RWPE2 (cell line): Measurements from ENCODE around the gene COX14.

Experiments used
- ATAC-seq: fragments of 200-7000 bp; cut with Tn5 transposase; 3 replicates; pipeline ENCODE4 v1.9.1; 2021; ENCODE audit warnings: low read depth
- DNase-seq: peaks from one replicate; pipeline ENCODE4 v3.0.0-alpha.2; 2020; ENCODE audit warnings: low spot score
- H3K27ac ChIP-seq: fragments of 450-650 bp; 2 replicates; pipeline ENCODE4 v1.5.1; 2017; ENCODE audit warnings: mild to moderate bottlenecking; ENCODE audit not compliant: poor library complexity, severe bottlenecking
- H3K27me3 ChIP-seq: fragments of 250-450 bp; sonication (Bioruptor Pico); 2 replicates; pipeline ENCODE4 v1.5.1; 2021; ENCODE audit warnings: mild to moderate bottlenecking, moderate library complexity; ENCODE audit not compliant: insufficient read depth, poor library complexity, severe bottlenecking
- H3K36me3 ChIP-seq: fragments of 250-450 bp; sonication (Bioruptor Pico); 2 replicates; pipeline ENCODE4 v1.5.1; 2020; ENCODE audit warnings: low read depth, mild to moderate bottlenecking, moderate library complexity
- H3K4me1 ChIP-seq: fragments of 250-450 bp; sonication (Bioruptor Pico); 2 replicates; pipeline ENCODE4 v1.5.1; 2021; ENCODE audit warnings: mild to moderate bottlenecking, moderate library complexity; ENCODE audit not compliant: insufficient read depth, poor library complexity, severe bottlenecking
- H3K4me3 ChIP-seq: fragments of 250-450 bp; sonication (Bioruptor Pico); 2 replicates; pipeline ENCODE4 v1.5.1; 2021; ENCODE audit warnings: mild to moderate bottlenecking, moderate library complexity; ENCODE audit not compliant: severe bottlenecking
- H3K9me3 ChIP-seq: fragments of 250-450 bp; sonication (Bioruptor Pico); 2 replicates; pipeline ENCODE4 v1.5.1; 2021; ENCODE audit warnings: mild to moderate bottlenecking, moderate library complexity; ENCODE audit not compliant: severe bottlenecking
- TF ChIP-seq, protein P1 (sequence below): fragments of 450-650 bp; IDR thresholded peaks from one replicate; pipeline ENCODE4 v1.5.1; 2017; ENCODE audit warnings: mild to moderate bottlenecking, moderate library complexity; ENCODE audit not compliant: poor library complexity, severe bottlenecking

Gene COX14

GRCh38 chr12:50069069-50069468, 43.0 kb upstream of the COX14 start:
- TF ChIP-seq, protein P1, sequence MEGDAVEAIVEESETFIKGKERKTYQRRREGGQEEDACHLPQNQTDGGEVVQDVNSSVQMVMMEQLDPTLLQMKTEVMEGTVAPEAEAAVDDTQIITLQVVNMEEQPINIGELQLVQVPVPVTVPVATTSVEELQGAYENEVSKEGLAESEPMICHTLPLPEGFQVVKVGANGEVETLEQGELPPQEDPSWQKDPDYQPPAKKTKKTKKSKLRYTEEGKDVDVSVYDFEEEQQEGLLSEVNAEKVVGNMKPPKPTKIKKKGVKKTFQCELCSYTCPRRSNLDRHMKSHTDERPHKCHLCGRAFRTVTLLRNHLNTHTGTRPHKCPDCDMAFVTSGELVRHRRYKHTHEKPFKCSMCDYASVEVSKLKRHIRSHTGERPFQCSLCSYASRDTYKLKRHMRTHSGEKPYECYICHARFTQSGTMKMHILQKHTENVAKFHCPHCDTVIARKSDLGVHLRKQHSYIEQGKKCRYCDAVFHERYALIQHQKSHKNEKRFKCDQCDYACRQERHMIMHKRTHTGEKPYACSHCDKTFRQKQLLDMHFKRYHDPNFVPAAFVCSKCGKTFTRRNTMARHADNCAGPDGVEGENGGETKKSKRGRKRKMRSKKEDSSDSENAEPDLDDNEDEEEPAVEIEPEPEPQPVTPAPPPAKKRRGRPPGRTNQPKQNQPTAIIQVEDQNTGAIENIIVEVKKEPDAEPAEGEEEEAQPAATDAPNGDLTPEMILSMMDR: no peak
- no peaks in the 10 kb centered on the region for H3K4me1 ChIP-seq
- H3K4me3 ChIP-seq: no peak overlapping the region
- H3K27ac ChIP-seq: no peak overlapping the region
- ATAC-seq: no peak
- H3K27me3 ChIP-seq: no peaks in the 10 kb centered on the region
- no peaks in the 10 kb centered on the region for H3K9me3 ChIP-seq
- no peaks in the 10 kb centered on the region for H3K36me3 ChIP-seq
- DNase-seq: no peak

GRCh38 chr12:50069539-50069938, 42.5 kb upstream of the COX14 start:
- TF ChIP-seq, protein P1: no peak
- no peak for DNase-seq
- Histone ChIP-seq H3K4me3 (no peak overlapping the region), H3K27me3 (no peaks in the 10 kb centered on the region), H3K9me3 (no peaks in the 10 kb centered on the region), H3K4me1 (no peaks in the 10 kb centered on the region), H3K36me3 (no peaks in the 10 kb centered on the region), H3K27ac (no peak overlapping the region)
- no peak for ATAC-seq

- H3K9me3 ChIP-seq: no peaks in the 10 kb centered on the region
- TF ChIP-seq, protein P1: peak; percentile 91
- no peaks in the 10 kb centered on the region for H3K4me1 ChIP-seq
- H3K36me3 ChIP-seq: no peaks in the 10 kb centered on the region
- DNase-seq (peak; percentile 69), ATAC-seq (peak; percentile 63)
- H3K27me3 ChIP-seq: no peaks in the 10 kb centered on the region
- H3K4me3 ChIP-seq: no peak overlapping the region
- no peak overlapping the region for H3K27ac ChIP-seq
Observed at GRCh38 chr12:50070314-50071060, 41.5 kb upstream of the COX14 start.

- Histone ChIP-seq H3K9me3 (no peaks in the 10 kb centered on the region), H3K27me3 (no peaks in the 10 kb centered on the region), H3K27ac (no peak overlapping the region), H3K4me1 (no peaks in the 10 kb centered on the region), H3K36me3 (no peaks in the 10 kb centered on the region), H3K4me3 (no peak overlapping the region)
- ATAC-seq (no peak), DNase-seq (no peak)
- TF ChIP-seq, protein P1: no peak
Observed at GRCh38 chr12:50072198-50072907, 39.7 kb upstream of the COX14 start.

DNA sequence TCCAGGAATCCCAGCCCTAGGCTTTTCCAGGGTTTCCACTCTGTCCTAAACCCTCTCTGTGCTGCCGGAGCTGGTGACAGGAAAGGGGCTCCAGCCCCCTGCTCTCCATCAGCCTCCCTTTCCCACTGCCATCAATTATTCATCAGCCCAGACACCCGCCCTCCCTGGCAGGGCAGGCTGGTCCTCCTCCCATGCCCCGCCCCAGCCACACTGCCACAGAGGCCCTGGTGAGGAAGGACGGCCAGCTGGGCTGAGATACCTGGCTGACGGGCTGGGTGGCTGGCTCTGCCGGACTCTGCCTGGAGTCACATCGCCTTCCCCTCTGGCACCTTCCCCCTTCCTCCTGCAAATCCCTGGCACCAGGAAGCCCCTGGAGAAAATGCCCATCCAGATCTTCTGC, 38.8 kb upstream of the COX14 start:
- ATAC-seq (no peak), DNase-seq (no peak)
- H3K27me3 ChIP-seq: no peaks in the 10 kb centered on the region
- TF ChIP-seq, protein P1: no peak
- H3K4me3 ChIP-seq: no peak overlapping the region
- no peaks in the 10 kb centered on the region for H3K4me1 ChIP-seq
- no peaks in the 10 kb centered on the region for H3K9me3 ChIP-seq
- H3K36me3 ChIP-seq: no peaks in the 10 kb centered on the region
- H3K27ac ChIP-seq: no peak overlapping the region
